GM19025 (cell line): ENCODE data around the gene AP1S1.
"Not testable (repeated sequence)": the region's sequence is repeated elsewhere in the genome, so short reads cannot be mapped to it uniquely, and the experiment has no call there.

Source experiments
- ATAC-seq: cut with Tn5 transposase; IDR thresholded peaks from one replicate; pipeline ENCODE4 v1.9.1; 2021; ENCODE audit warnings: mild to moderate bottlenecking, low read depth, moderate library complexity; ENCODE audit not compliant: unreplicated experiment

Gene AP1S1

DNA sequence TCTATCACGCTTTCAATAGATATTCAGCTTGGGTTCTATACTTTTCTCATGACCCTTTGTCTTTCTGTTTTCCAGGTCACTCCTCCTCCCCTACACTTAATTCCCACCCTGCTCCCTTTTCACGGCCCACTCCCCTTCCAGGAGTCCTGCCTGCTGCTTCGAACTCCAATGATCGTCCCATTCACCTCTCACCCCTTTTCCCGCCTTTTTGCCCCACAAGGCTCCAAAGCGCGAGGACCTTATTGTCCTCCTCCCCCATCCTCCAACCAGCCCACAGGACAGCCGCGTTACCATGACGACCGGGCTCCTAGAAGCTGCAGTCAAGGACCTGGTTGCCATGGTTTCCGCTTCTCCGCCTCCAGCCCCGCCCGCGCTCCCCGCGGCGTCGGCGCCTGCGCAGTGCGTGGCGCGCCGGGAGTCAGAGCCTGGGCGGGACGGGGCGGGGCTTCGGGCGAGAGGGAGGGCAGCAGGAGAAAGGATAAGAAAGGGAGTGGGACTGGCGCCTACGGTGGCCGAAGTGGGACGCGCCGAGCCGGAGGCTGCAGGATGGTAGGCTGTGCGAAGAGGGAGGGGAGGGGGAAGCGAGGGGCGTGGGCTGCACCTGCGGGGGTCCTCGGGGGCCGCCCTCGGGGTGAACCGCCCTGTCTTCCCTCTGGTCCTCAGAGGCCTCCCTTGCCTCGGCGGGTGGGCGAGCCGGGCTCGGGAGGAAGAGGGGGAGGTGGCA, at the start of gene AP1S1:
AP1S1 (plus strand) TSS at position 508 of the 724 bp plus-strand sequence; CDS start at position 547, 39 bp downstream.
- ATAC-seq, result peak; percentile 80

DNA sequence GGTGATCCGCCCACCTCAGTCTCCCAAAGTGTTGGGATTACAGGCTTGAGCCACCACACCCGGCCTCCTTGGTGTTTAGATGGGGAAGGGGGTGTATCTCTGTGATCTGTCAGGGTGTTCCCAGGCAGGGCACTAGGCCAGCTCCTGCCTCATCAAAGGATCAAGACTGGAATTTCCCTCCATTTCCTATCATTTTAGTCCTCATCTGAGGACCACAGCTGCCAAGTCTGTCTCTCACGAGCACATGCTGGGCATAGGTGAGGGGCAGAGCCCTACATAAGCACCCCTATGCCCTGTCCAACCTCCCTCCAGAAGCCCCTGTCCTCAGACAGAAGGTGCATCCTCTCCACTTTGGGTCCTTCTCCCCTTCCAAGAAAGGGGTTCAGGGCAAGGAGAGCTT, 49.5 kb upstream of the AP1S1 start:
- ATAC-seq, result no peak

DNA sequence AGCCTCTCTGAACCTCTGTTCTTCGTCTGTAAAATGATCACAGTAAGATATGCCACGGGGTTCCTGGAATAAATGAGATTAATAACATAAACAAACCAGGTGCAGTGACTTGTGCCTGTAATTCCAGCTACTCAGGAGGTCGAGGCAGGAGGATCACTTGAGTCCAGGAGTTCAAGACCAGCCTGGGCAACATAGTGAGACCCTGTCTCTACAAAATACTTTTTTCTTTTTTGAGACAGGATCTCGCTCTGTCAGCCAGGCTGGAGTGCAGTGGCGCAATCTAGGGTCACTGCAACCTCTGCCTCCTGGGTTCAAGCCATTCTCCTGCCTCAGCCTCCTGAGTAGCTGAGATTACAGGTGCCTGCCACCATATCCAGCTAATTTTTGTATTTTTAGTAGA, 49.0 kb upstream of the AP1S1 start:
- ATAC-seq, result not testable (repeated sequence)

DNA sequence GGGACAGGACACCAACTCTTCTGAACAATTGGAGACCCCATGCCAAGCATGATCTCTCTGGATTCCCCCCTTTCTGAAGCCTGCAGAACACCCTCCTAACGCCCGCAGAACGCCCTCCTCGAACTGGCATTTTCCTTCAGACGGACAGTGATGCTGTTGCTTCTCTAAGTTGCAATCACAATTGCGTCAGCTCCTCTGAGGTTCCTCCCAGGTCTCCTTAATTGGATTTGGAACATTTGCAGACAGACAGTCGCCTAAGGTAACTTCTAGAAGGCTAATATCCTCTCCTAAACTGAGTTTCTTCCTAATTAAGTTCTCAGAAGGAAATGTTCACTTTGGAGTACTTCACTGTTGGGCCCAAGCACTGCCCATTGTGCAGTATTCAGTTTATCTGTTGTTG, 47.9 kb upstream of the AP1S1 start:
- no peak for ATAC-seq

DNA sequence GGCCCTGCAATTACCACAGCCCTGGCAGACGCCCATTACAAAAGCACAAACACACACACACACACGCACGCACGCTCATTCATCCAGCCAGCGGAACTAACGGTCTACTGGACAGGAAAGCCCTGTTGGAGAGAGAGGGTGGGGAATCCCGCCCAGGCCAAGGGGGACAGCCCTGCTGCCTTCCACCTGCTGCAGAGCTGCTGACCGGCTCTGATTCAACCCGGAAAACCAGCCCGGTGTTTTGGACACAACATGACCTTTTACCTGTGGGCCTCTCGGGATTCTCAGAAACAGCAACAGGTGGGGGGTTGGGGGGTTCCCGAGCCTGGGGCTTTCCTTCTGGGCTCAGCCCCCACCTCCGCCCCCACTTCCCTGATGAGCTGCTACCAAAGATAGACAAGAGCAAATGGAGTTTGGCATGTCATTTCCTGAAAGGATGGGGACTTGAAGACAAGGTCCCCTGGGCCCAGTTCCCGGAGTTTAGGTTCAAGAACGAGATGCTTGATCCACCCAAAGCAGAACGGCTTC, 45.9 kb upstream of the AP1S1 start:
- ATAC-seq, result peak; percentile 57

DNA sequence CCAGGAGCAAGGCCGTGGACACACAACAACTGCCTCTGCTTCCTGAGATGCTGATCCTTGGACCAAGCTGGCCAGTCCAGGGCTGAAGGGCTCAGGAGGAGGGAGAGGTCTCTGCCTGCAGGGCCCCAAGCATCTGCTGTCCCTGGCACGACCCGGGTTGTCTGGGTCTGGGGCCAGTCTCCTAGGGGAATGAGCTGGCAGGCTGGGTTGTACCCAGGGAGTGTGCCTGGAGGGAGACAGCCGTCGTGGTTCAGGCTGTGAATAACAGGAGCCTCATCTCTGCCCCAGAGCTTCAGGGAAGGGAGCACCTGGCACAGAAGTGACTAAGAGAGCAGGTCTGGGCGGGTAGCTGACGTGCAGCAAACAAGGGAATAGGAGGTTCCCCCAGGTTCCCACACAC, 45.3 kb upstream of the AP1S1 start:
- no peak for ATAC-seq

DNA sequence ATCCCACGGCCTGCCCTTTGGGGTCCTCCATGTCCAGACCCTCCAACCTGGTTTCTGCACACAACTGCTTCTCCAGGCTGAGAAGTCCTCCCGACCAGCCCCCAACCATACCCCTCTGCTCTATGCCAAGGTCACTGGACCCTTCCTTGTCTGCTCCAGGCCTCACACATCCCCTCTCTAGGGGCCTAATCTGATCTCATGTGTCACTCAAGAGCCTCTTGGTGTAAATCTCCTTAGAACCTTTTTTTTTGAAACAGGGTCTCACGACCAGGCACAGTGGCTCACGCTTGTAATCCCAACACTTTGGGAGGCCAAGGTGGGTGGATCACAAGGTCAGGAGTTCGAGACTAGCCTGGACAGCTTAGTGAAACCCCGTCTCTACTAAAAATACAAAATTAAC, 44.9 kb upstream of the AP1S1 start:
- ATAC-seq, result no peak

DNA sequence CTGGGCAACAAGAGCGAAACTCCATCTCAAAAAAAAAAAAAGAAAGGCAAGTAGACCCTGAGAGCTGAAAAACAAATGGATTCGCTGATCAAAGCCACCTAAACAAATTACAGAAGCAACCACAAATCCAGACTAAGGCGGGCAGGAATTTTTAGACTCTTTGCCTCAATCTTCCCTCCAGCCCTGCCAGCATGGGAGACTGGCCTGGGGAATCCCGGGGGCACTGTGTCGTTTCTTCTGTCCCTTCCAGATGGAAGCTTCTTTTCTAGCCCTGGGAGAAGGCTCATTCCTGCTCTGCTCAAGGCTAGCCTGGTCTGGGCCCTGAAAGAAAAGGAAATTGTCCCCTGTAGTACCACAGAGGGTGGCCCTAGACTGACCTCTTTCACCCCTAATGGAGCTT, 43.0 kb upstream of the AP1S1 start:
- no peak for ATAC-seq

DNA sequence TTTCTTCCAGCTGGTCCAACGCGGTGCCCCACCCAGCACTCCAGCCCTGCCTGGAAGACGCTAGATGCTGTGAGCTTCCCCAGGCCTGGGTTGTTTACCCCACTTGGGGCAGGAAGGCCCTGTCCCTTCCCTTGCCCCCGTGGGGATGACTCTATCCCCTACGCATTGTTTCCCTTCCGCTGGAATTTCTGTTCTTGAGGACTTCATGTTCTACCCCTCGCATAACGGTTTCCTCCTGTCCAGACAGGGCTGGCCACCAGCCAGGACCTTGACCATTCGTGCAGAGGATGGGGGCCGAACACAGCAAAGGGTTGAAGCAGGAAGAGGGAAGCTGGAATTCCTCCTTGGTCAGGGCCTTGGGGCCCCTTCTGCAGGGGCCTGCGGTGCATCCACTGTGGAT, 42.0 kb upstream of the AP1S1 start:
- ATAC-seq, result no peak

DNA sequence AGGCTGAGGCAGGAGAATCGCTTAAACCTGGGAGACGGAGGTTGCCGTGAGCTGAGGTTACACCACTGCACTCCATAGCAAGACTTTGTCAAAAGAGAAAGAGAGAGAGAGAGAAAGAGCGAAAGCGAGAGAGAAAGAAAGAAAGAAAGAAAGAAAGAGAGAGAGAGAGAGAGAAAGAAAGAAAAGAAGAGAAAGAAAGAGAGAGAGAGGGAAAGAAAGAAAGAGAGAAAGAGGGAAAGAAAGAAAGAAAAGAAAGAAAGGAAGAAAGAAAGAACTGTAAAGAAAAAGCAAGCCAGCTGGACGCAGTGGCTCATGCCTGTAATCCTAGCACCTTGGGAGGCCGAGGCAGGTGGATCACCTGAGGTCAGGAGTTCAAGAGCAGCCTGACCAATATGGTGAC, 41.1 kb upstream of the AP1S1 start:
- ATAC-seq, result not testable (repeated sequence)

DNA sequence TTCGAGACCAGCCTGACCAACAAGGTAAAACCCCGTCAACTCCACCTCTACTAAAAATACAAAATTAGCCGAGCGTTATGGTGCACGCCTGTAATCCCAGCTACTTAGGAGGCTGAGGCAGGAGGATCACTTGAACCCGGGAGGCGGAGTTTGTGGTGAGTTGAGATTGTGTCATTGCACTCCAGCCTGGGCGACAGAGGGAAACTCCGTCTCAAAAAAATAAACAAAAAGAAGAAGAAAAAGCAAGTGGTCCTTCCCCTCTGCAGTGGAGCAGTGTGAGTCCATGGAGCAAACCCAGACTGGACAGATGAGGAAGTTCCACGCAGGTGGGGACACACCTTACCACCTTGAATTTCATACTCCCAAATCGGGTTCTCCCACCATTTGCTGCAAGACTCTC, 40.4 kb upstream of the AP1S1 start:
- no peak for ATAC-seq

DNA sequence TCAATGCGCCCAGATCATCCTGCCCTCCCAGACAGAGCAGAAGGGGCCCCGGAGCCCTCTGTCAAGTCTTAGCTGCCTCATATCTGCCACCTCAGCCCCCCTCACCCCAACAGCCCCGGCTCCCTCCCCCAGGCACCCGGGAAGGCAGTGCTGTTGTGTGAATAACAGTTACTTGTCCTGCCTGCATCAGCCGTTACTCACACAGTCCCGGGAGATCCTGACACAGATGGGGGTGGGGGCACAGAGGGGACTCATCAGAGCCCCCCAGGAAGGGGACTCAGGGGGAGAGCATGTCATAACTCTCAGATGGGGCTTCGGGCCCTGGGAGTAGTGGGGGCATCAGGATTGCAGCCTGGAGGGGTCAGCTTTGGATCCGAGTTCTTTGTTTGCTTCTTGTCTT, 39.8 kb upstream of the AP1S1 start:
- no peak for ATAC-seq

DNA sequence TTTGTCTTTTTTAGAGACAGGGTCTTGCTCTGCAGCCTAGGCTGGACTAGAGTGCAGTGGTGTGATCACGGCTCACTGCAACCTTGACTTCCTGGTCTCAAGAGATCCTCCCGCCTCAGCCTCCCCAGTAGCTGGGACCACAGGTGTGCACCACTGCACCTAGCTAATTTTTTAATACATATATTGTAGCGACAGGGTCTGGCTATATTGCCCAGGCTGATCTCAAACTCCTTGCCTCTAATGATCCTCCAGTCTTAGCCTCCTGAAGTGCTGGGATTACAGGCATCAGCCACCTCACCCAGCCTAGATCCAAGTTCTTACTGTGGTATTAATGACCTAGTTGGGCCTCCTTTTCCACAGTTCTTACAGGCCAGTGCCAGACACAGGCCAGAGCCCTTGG, 39.1 kb upstream of the AP1S1 start:
- no peak for ATAC-seq

DNA sequence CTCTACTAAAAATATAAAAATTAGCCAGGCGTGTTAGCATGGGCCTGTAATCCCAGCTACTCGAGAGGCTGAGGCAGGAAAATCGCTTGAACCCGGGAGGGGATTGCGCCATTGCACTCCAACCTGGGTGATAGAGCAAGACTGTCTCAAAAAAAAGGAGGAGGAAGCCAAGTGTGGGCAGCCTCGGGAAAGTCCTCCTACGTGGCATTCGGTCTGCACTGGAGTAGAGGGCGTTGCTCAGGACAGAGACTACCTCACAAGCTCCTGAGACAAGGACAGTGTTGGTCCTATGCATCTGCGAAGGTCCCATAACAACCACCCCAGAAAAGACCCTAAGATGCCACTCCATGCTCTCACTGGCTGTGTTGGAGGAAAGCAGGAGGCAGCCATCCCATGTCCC, 37.4 kb upstream of the AP1S1 start:
- no peak for ATAC-seq

DNA sequence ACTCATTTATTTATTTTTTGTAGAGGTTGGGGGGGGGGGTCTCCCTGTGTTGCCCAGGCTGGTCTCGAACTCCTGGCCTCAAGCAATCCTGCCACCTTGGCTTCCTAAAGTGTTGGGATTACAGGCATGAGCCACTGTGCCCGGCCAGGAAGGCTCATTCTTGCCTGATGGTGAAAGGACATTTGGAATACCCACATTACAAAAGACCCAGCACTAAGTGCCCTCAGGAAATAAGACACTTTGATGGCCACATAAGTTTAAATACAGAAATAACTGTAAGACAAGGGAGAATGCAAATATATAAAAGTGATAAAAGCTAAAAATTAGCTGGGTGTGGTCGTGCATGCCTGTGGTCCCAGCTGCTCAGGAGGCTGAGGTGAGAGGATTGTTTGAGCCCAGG, 35.4 kb upstream of the AP1S1 start:
- no peak for ATAC-seq

DNA sequence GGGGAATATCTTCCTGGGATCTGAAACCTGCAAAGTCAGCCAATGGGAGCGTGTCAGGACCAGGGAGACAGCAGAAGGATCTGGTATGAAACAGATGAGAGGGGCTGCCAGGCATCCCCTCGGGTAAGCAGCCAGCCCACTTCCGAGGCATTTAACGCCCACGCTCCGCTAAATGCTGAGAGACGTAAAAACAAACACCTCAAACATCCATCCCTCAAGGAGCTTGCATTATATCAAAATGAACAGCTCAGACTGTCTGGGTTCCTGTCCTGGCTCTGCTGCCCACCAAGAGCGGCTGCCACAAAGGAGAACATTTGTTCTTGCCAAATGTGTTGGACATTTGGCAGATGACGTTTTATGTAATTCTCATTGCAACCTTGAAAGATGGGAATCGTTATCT, 34.4 kb upstream of the AP1S1 start:
- ATAC-seq, result no peak

DNA sequence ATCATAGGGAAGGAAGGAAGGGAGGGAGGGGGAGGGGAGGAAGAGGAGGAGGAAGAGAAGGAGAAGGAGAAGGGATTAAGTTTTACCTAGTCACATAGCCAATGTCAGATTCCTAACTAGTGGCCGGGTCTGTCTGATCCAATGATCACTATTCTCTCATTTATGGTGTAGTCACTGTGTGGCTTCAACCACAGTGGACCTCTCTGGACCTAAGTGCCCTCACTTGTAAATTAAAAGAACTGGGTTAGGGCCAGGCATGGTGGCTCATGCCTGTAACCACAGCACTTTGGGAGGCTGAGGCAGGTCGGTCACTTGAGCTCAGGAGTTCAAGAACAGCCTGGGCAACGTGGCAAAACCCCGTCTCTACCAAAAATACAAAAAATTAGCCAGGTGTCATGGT, 34.0 kb upstream of the AP1S1 start:
- ATAC-seq, result no peak

DNA sequence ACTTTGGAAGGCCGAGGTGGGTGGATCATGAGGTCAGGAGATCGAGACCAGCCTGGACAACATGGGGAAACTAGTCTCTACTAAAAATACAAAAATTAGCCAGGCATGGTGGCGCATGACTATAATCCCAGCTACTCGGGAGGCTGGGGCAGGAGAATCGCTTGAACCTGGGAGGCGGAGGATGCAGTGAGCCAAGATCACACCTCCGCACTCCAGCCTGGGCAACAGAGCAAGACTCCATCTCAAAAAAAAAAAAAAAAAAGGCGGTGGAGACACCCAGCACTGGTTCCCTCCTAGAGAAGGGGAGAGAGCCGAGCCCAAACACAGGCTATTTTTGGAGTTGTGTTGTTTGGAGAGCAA, 32.7 kb upstream of the AP1S1 start:
- not testable (repeated sequence) for ATAC-seq

DNA sequence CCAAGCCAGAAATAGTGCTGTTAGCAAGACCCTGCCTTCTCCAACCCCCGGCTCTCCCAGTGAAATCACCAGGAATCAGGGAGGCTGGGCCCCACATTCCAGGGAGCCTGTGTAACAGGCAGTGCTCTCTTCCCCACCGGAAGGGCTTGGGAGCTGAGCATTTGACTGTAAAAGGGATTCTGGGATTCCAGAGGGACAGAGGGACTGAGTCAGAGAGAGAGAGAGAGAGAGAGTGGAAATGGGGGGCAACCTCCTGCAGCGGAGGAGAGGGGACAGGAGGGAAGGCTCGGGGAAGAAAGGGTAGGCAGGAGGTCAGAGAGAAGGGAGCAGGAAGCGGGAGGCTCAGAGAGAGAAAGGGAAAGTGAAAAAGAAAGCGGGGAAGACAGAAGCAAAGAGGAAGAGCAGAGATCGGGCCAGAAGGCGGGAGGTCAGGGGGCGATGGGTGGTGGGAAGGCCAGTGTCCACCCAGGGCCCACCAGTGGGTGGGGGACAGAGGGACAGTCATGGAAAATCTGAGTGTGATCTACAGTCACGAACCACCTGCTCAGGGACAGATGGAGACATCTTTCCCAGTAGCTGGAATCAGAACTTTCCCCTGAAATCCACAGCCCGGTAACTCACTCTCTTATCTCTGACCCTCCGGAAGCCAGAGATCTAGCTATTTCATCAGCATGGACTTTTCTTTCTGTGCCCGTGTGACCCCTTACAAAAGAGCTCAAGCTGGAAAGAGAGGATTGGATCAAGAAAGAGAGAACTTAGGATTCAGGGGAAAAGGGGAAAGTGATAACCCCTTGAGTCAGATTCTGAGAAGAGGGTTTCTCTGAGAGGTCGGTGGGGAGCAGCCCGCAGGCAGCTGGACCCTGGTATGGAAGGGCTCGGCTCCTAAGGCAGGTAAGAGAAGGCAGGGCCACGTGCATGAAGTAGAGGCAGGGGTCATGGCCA, 32.0 kb upstream of the AP1S1 start:
- ATAC-seq, result no peak

DNA sequence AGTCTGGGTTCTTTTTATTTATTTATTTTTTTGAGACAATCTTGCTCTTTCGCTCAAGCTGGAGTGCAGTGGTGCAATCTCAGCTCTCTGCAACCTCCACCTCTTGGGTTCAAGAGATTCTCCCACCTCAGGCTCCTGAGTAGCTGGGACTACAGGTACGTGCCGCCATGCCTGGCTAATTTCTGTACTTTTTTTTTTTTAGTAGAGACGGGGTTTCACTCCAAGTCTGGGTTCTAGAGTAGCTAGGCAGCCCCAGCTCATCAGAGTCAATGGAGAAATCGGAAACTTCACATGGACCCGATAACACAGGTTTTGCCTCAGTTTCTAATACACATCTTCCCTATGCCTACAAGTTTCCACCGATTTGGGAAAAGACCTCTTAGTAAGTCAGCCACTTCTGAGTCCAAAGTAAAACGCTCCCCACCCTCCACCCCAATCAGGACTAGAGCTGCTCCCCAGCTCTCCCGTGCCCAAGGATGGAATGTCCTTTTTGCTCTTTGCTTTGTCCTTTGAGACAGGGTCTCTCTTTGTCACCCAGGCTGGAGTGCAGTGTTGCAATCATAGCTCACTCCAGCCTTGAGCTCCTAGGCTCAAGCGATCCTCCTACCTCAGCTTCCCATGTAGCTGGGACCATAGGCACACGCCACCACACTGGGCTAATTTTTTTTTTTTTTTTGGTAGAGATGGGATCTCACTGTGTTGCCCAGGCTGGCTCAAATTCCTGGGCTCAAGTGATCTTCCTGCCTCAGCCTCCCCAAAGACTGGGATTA, 31.2 kb upstream of the AP1S1 start:
- ATAC-seq, result no peak

DNA sequence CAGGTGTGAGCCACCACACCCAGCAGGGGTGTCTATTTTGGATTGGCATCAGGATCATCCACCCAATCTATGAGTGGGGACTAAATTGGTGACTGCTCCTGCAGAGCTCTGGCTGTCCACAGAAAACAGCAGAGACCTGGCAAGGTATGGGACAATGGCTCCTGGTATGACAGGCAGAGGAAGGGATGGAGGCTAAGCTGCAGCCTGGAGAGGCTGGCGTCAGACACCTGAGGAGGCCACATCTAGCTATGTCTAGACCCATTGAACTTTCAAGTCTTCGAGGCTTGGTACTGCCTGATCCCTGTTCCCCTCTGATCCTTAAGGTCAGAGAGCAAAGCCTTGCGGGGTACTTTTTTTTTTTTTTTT, 30.6 kb upstream of the AP1S1 start:
- no peak for ATAC-seq
